Hepatocyte (in vitro differentiated cells): ENCODE measurements around the gene ALOX15. TPM values are rescaled to one million over a fixed set of nuclear protein-coding genes. Genes with fewer than 3 reads are reported as not detected.

Source experiments
- DNase-seq: peaks from one replicate; pipeline ENCODE4 v3.0.0-alpha.2; 2016; ENCODE audit warnings: low spot score
- H2AFZ ChIP-seq: fragments of 200-600 bp; sonication (generic); 2 replicates; pipeline ENCODE4 v1.6.0; 2016; ENCODE audit warnings: antibody characterized with exemption, mild to moderate bottlenecking
- H3K27ac ChIP-seq: fragments of 200-600 bp; sonication (generic); 2 replicates; pipeline ENCODE4 v1.5.1; 2016; ENCODE audit warnings: mild to moderate bottlenecking
- H3K27me3 ChIP-seq: fragments of 200-600 bp; sonication (generic); 2 replicates; pipeline ENCODE4 v1.6.1; 2016
- H3K36me3 ChIP-seq: fragments of 200-600 bp; sonication (generic); replicated peaks from 2 replicates; pipeline ENCODE4 v1.5.1; 2016; ENCODE audit warnings: low read depth; ENCODE audit not compliant: insufficient read depth
- H3K4me1 ChIP-seq: fragments of 200-600 bp; sonication (generic); 2 replicates; pipeline ENCODE4 v1.5.1; 2016; ENCODE audit warnings: mild to moderate bottlenecking, moderate library complexity; ENCODE audit not compliant: insufficient read depth
- H3K4me2 ChIP-seq: fragments of 200-600 bp; sonication (generic); 2 replicates; pipeline ENCODE4 v1.6.0; 2016
- H3K4me3 ChIP-seq: fragments of 200-600 bp; sonication (generic); 2 replicates; pipeline ENCODE4 v1.5.1; 2016; ENCODE audit warnings: mild to moderate bottlenecking
- H3K79me2 ChIP-seq: fragments of 200-600 bp; sonication (generic); 2 replicates; pipeline ENCODE4 v1.6.0; 2017; ENCODE audit warnings: mild to moderate bottlenecking
- H3K9me2 ChIP-seq: fragments of 200-600 bp; sonication (generic); replicated peaks from 2 replicates; pipeline ENCODE4 v1.6.0; 2017; ENCODE audit warnings: mild to moderate bottlenecking; ENCODE audit not compliant: insufficient read depth
- H3K9me3 ChIP-seq: fragments of 200-600 bp; sonication (generic); 2 replicates; pipeline ENCODE4 v1.5.1; 2016; ENCODE audit warnings: low read depth, mild to moderate bottlenecking
- H4K20me1 ChIP-seq: fragments of 200-600 bp; sonication (generic); 2 replicates; pipeline ENCODE4 v1.6.0; 2016; ENCODE audit warnings: mild to moderate bottlenecking; ENCODE audit not compliant: insufficient read depth, poor library complexity, severe bottlenecking
- EZH2 ChIP-seq: fragments of 200-600 bp; sonication (generic); IDR thresholded peaks from 2 replicates; pipeline ENCODE4 v1.6.1; 2016; ENCODE audit warnings: antibody characterized with exemption, mild to moderate bottlenecking, borderline replicate concordance
- EZH2phosphoT487 ChIP-seq: fragments of 200-600 bp; sonication (generic); IDR thresholded peaks from one replicate; pipeline ENCODE4 v1.6.1; 2018; ENCODE audit warnings: antibody characterized with exemption, mild to moderate bottlenecking, low read depth, moderate library complexity; ENCODE audit not compliant: unreplicated experiment, severe bottlenecking
- WGBS: methylation state at CpG from one replicate; pipeline ENCODE4 v1.1.6; 2016; ENCODE audit warnings: low lambda C conversion rate; ENCODE audit errors: missing lambda C conversion rate; 5-methylcytosine and 5-hydroxymethylcytosine counted together
- polyA plus RNA-seq: library from polyadenylated mRNA; unstranded; fragments of >200 nt; fragmentation: Nextera tagmentation; extraction: Ambion mirVana; gene quantifications from 2 replicates; pipeline ENCODE4 v1.2.1, GENCODE V29; 2016
- total RNA-seq: library from RNA; depleted of rRNA; stranded (reverse); fragments of >200 nt; gene quantifications from 2 replicates; pipeline ENCODE4 v1.2.3, GENCODE V29; 2014
- TF ChIP-seq, protein P1 (sequence below): fragments of 200-600 bp; sonication (generic); IDR thresholded peaks from 2 replicates; pipeline ENCODE4 v1.5.1; 2016; ENCODE audit warnings: antibody characterized with exemption, mild to moderate bottlenecking; ENCODE audit not compliant: poor library complexity

Gene ALOX15
- total and polyA plus RNA-seq, 2 experiments from 2014 or later: 2.1 to 5.5 TPM

DNA sequence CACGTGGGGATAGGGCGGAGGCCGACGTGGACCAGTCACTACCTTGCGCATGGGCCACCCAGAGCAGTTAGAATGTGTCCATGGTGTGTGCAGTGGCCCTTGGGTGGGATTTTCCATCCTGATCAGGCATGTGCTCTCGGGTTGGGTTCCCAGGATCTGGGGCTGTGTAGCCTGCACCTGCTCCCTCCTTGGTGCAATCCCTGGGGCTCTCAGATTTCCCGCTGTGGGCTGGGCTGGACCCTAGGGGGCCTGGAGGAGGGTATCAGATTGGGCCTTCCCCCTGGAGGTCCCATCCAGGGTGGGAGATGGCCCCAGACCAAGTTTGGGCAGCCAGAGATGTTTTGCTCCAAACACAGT lies 55.9 kb downstream of the ALOX15 start:
- Histone ChIP-seq H3K79me2 (peaks cover 71% of the 10 kb centered on the region), H2AFZ (no peak overlapping the region), H4K20me1 (peaks cover 3% of the 10 kb centered on the region), H3K9me2 (no peaks in the 10 kb centered on the region), H3K36me3 (no peaks in the 10 kb centered on the region), H3K27ac (peak overlapping the region; percentile 89), H3K4me1 (peaks cover 55% of the 10 kb centered on the region), H3K9me3 (no peaks in the 10 kb centered on the region), H3K4me2 (peak overlapping the region; percentile 84), H3K4me3 (peak overlapping the region; percentile 70), H3K27me3 (no peaks in the 10 kb centered on the region)
- 46% methylated on average over 7 of the region's 7 CpGs for WGBS
- no peak for DNase-seq
- no peak for TF ChIP-seq EZH2phosphoT487

GRCh38 chr17:4584917-4585637 lies 56.4 kb downstream of the ALOX15 start:
- TF ChIP-seq EZH2 (no peak), EZH2phosphoT487 (no peak)
- TF ChIP-seq, protein P1, sequence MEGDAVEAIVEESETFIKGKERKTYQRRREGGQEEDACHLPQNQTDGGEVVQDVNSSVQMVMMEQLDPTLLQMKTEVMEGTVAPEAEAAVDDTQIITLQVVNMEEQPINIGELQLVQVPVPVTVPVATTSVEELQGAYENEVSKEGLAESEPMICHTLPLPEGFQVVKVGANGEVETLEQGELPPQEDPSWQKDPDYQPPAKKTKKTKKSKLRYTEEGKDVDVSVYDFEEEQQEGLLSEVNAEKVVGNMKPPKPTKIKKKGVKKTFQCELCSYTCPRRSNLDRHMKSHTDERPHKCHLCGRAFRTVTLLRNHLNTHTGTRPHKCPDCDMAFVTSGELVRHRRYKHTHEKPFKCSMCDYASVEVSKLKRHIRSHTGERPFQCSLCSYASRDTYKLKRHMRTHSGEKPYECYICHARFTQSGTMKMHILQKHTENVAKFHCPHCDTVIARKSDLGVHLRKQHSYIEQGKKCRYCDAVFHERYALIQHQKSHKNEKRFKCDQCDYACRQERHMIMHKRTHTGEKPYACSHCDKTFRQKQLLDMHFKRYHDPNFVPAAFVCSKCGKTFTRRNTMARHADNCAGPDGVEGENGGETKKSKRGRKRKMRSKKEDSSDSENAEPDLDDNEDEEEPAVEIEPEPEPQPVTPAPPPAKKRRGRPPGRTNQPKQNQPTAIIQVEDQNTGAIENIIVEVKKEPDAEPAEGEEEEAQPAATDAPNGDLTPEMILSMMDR: no peak
- peak; percentile 61 for DNase-seq
- Histone ChIP-seq H4K20me1 (peaks cover 3% of the 10 kb centered on the region), H3K9me3 (no peaks in the 10 kb centered on the region), H2AFZ (no peak overlapping the region), H3K4me1 (peaks cover 53% of the 10 kb centered on the region), H3K4me3 (peak overlapping the region; percentile 70), H3K27me3 (no peaks in the 10 kb centered on the region), H3K9me2 (no peaks in the 10 kb centered on the region), H3K36me3 (no peaks in the 10 kb centered on the region), H3K27ac (peak overlapping the region; percentile 89), H3K4me2 (peak overlapping the region; percentile 84), H3K79me2 (peaks cover 65% of the 10 kb centered on the region)
- WGBS: 23% methylated on average over 24 of the region's 57 CpGs

DNA sequence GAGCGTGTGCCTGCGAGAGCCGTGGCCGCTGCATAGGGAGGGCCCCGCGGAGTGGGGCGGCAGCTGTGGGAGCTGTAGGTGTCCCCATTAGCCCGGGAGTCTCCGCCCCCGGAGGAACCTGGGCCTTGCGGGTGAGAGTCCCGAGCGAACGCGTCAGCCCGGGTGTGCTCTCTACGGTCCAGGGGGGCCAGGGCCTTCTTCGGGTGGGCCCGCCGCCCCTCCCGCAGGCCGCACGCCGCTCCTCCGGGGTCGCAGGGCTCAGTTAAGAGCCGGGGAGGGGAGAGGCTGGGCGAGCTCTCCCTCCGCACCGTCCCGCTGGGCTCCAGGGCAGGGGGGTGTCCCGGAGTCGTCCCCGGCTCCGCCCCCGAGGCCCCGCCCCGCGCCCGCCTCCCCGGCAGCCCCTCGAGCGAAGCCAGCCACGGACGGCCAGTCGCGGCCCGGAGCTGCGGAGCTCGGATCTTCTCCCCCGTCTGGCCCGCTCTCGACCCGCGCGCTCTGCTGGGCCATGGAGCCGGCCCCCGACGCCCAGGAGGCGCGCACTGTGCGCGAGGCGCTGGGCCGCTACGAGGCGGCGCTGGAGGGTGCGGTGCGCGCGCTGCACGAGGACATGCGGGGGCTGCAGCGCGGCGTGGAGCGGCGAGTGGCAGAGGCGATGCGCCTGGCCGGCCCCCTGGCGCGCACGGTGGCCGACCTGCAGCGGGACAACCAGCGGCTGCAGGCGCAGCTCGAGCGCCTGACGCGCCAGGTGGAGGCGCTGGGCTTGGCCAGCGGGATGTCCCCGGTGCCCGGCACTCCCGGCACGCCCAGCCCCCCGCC lies 57.2 kb downstream of the ALOX15 start, which contains the start of gene SMTNL2:
Gene SMTNL2 (plus strand): TSS at position 429 of the 816 bp plus-strand sequence. CDS start 77 bp downstream, at position 506.
- H3K4me2 ChIP-seq: peak within 1 kb of the TSS; percentile 84
- no peaks in the 10 kb centered on the region for H3K27me3 ChIP-seq
- H3K27ac ChIP-seq: peak within 1 kb of the TSS; percentile 89
- peak within 1 kb of the TSS; percentile 74 for H2AFZ ChIP-seq
- H3K9me3 ChIP-seq: no peaks in the 10 kb centered on the region
- peaks cover 49% of the 10 kb centered on the region for H3K4me1 ChIP-seq
- WGBS: under 1% methylated on average over 51 of the region's 100 CpGs
- TF ChIP-seq EZH2 (no peak), EZH2phosphoT487 (no peak)
- TF ChIP-seq, protein P1: no peak
- H3K9me2 ChIP-seq: no peaks in the 10 kb centered on the region
- H4K20me1 ChIP-seq: peaks cover 3% of the 10 kb centered on the region
- DNase-seq: peak; percentile 83
- H3K79me2 ChIP-seq: peaks cover 60% of the 10 kb centered on the region
- H3K36me3 ChIP-seq: no peaks in the 10 kb centered on the region
- H3K4me3 ChIP-seq: peak within 1 kb of the TSS; percentile 70

- no peaks in the 10 kb centered on the region for H3K27me3 ChIP-seq
- peak overlapping the region; percentile 89 for H3K27ac ChIP-seq
Observed at GRCh38 chr17:4583782-4584100, 57.7 kb downstream of the ALOX15 start.

More at GRCh38 chr17:4583782-4584100, 57.7 kb downstream of the ALOX15 start:
- Histone ChIP-seq H3K4me3 (peak overlapping the region; percentile 70), H3K36me3 (no peaks in the 10 kb centered on the region), H2AFZ (peak overlapping the region; percentile 74), H3K4me1 (peaks cover 45% of the 10 kb centered on the region), H3K79me2 (peaks cover 54% of the 10 kb centered on the region), H3K9me3 (no peaks in the 10 kb centered on the region), H3K9me2 (no peaks in the 10 kb centered on the region), H4K20me1 (peaks cover 3% of the 10 kb centered on the region), H3K4me2 (peak overlapping the region; percentile 84)
- peak; percentile 86 for DNase-seq
- WGBS: 13% methylated on average over 12 of the region's 12 CpGs
- no peak for TF ChIP-seq EZH2phosphoT487
- TF ChIP-seq EZH2: no peak
- TF ChIP-seq, protein P1: peak; percentile 53
